GM19397 (cell line): ENCODE results near the gene KRTAP13-4.

Experiments
- ATAC-seq: cut with Tn5 transposase; IDR thresholded peaks from one replicate; pipeline ENCODE4 v1.9.1; 2021; ENCODE audit warnings: mild to moderate bottlenecking, moderate library complexity; ENCODE audit not compliant: unreplicated experiment

The KRTAP13-4 gene, protein sequence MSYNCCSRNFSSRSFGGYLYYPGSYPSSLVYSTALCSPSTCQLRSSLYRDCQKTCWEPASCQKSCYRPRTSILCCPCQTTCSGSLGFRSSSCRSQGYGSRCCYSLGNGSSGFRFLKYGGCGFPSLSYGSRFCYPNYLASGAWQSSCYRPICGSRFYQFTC

DNA sequence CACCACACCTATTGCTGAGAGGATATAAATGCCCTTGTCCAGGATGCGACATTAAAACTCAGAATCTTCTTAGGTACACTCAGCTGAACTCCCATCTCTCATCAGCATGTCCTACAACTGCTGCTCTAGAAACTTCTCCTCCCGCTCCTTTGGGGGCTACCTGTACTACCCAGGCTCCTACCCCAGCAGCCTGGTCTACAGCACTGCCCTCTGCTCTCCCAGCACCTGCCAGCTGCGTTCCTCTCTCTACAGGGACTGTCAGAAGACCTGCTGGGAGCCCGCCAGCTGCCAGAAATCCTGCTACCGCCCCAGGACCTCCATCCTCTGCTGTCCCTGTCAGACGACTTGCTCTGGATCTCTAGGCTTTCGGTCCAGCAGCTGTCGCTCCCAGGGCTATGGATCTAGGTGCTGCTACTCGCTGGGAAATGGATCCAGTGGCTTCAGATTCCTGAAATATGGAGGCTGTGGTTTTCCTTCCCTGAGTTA lies at the start of gene KRTAP13-4:
Gene KRTAP13-4, plus strand, starts transcription at position 51 of the 486 bp plus-strand sequence. Its CDS starts 56 bp downstream, at position 107.
- ATAC-seq = no peak

DNA sequence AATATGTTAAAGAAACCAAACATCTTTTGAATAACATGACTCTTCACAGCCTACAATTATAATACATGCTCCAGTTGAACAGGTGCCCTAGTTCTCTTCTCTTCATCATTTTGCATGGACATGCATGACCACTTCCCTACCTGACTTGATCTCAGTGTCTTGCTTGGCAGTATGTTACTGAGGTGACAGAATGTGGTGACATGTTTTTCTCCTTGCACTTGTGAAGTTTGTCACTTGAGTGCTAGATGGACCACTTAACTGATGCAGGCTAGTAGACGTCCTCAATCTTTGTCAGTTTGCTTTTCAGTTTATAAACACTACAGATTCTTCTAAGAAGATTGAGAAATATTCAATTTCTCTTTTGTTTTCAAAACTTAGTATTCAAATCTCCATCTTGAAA lies 47.8 kb upstream of the KRTAP13-4 start:
- no peak for ATAC-seq

DNA sequence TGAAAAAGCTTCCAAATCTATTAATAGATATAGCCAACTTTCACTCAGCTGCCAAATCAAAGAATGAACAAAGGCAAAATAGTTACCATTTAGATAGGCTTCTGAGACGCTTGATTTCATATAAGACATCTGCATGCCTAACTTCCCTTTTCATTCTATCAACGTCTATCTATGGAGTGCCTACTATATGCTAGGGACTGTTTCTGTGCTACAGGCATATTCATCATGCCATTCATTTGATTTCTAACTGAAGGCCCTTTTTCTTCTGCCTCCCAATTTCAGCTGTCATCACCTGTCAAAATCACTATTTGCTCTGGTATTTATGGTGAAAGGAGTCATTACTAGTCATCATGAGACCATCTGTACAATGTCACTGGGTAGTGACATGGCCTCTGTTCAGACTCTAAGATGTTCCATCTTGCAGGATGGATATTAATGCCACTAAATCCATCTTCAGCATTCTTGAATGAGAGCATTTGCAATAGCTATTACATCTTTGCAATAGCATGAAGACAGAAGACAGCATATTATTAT lies 38.5 kb upstream of the KRTAP13-4 start:
- ATAC-seq = no peak

DNA sequence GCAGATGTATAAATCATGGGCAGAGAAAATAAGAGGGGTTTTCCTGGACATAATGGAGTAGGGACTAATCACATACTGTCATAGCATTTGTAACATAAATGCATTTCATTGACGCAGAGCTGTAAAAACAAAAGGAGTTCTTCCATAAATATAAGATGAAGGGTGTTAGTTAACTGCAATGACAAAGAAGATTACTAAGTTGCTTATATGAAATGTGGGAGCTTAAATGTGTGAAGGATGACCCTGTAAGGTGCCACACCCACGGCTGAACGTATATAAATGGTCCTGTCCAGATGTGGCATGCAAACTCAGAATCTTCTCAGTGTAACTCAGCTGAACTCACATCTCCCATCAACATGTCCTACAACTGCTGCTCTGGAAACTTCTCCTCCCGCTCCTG lies 34.3 kb upstream of the KRTAP13-4 start, which contains the start of gene KRTAP13-1:
Gene KRTAP13-1, plus strand, starts transcription at position 301 of the 400 bp plus-strand sequence. Its CDS starts 56 bp downstream, at position 357.
- ATAC-seq = no peak

DNA sequence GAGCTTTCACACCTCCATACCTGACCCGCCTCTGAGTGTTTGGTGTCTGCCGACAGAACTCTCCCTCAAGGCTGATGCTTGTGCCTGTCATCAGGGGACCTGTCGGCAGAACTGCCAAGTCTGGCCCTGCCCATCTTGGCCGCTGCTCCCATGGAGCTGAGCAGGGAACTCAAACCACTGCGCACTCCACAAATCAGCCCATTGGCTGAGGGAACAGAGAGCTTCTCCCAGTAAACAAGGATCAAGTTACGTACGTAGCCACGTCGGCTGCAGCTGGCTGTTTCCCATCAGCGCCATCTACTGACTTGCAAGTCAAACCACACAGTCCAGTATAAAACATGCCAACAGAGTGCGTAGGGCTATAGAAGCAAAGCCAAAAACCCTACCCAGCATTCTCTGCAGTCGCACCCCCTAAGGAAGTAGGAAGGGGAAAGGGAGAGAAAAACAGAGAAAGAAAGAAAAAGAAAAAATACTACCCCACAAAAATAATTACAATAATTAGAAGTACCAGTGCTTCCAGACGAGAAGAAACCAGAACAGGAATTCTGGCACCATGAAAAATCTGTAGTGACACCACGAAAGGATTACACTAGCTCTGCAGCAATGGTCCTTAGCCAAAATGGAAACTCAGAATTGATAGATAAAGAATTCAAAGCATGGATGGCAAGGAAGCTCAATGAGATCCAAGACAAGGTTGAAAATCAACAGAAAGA lies 21.1 kb upstream of the KRTAP13-4 start:
- ATAC-seq = no peak

DNA sequence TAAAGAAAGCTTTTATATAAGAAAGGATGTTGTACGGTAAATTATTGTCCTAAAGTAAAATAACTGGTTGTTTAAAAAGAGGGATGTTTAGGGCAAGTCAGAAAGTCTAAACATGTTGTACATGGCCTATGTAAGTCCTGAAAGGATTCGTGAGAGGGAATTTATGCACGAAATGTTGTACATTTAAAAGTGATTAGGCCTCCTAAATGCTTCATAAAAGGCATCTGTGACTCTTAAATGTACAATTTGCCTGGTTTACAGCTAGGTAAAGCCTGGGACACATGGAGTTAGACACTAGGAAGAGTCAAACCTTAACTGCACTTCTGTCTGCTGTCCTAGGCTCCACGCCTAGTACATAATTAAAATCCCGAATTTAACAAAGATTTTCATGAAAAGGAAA lies 14.0 kb upstream of the KRTAP13-4 start:
- no peak for ATAC-seq

DNA sequence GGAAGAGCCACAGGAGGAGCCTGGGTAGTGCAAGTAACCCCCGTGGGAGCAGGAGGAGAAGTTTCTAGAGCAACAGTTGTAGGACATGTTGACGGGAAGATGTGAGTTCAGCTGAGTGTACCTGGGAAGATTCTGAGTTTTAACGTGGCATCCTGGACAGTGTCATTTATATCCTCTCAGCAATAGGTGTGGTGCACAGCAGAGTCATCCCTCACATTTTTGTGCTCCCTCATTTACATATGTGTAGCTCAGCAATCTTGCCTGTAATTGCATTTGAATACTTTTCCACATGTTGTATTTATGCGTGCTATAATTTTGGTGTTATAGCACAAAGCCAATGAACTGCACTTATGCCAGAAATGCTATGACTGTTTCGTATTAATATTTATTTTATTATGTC lies 4.2 kb upstream of the KRTAP13-4 start, which contains the start of gene KRTAP13-3:
Gene KRTAP13-3, minus strand, starts transcription at position 101 of the 400 bp plus-strand sequence. Its CDS starts 14 bp downstream, at position 87.
- ATAC-seq = no peak

DNA sequence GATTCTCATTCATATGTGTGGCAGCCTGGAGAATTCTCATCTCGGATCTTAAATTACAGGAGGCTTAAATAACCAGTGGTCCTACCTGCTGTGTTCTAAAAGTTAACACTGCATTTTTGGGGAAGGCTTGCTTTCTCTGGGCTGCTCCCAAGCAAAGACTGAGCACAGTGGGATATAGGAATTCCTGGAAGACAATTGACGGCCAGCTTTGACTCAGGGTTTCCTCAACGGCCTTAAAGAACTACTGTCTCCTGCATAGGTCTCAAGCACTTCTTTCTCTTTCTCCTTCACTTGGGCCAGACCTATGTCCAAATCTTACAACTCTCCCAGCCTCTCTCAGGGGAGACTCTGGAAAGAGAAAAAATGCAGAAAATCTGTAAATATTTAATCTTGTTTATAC lies 3.3 kb upstream of the KRTAP13-4 start:
- no peak for ATAC-seq

DNA sequence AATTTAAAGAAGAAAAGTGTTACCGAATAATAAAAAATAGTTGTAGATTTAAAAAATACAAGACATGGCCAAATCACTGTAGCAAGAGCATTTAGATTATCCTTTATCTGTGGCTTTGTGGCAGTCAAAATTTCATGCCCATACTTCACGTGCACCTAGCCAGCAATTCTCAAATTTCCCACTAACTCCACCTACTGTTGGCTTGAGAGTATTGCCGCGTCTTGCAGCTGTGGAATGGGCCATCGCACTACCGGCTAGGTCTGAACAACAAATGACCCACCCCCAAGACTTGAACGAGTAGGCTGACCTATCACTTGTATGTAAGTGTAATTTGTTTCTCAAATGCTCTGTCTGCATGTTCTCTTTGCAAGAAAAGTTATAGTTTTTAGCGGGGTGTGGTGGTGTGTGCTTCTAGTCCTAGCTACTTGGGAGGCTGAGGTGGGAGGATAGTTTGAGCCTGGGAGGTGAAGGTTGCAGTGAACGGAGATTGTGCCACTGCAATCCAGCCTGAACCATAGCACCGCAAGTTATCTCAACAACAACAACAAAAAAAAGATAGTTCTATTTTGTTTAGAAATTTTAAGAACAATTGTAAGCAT lies 4.1 kb downstream of the KRTAP13-4 start:
- no peak for ATAC-seq

DNA sequence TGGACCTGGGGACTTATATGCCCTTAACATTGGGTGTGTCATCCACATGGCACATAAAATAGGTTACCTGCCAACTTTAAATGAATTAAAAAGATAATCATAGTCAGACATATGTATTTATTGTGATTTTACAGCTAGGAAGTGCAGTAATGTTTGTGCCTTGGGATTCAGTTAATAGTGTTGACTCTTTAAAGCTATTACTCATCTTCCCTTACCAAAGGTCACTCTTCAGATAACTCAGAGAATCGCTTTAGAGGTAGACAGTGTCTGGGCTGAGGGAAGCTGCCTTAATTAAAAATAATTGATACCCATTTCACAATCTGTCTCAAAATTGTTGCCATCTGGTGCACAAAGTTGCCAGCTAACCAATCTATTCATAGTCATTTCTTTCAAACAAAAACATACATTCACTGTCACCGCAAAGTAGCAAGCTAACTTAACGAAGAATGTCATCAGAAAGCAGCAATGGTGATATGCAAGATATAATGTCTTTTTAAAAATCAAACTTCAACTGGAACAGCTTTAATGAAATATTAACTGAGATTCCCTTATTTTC lies 7.1 kb downstream of the KRTAP13-4 start:
- no peak for ATAC-seq

DNA sequence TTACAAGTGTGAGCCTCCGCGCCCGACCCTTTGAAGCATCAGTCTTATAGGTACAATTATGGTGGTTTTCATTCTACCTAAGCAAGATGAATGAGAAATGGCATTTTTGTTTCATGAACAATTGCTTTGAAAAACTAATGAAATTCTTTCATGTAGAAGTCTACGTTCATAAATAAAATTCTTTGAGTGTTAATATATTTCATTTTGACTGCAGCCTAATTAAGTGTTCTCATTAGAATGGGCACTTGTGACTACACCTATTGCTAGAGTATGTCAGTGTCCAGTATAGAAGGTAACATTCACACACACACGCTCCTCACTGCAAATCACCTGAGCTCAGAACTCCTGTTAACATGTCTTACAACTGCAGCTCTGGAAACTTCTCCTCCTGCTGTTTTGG lies 10.0 kb downstream of the KRTAP13-4 start, which contains the start of gene KRTAP15-1:
Gene KRTAP15-1, plus strand, starts transcription at position 301 of the 400 bp plus-strand sequence. Its CDS starts 53 bp downstream, at position 354.
- ATAC-seq = no peak

DNA sequence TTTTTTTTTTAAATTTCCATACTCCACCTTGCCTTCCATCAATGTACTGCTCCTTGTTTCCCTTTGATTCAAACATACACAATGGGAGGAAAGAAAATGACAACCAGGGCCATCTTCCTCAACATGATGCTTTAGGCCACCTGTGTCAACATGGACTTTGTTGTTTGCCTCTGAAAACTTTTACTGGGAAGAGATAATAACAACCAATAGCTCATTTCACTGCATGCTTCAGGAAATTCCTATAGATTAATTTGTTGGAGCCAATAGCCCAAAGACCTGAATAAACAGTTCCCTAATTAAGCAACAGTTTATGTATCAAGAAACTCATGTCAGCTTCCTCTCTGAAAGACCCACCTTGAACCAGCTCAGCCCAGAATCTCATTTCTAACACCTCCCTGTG lies 13.2 kb downstream of the KRTAP13-4 start:
- ATAC-seq = no peak

DNA sequence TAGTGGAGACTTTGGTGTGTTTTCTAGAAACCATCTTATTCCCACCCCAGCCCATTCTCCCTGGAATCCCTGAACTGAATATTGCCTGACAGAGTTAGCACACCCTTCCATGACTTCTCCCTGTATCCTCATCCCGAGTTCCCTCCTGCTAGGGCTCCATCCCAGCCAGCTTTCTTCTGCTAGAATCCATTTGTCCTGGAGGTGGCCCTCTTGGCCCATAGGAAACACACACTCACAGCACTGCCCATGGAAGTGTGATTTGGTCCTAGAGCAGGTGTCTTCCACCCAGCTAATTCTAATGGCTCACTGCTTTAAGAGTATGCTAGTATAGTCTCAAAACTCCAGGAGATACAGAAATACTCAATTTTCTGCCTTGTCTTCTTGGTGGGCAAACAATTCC lies 14.2 kb downstream of the KRTAP13-4 start:
- ATAC-seq = no peak

DNA sequence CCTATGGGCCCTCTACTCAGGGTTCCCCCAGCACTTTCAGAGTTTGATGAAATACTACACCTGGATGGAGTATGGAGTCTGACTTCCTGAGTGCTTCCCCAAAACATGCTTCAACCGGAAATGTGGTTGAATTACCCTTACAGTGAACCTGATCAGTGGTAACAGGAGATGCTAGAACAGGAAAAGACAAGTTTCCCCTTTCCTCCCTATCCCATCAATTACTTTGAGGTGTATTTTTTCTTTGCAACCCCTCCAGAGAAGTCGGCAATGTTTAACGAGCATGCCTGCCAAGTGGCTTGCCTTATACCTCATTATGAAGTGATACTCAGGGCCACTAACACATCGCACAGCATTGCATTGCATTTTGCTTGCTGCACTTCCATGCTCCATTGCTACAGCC lies 17.0 kb downstream of the KRTAP13-4 start:
- no peak for ATAC-seq

DNA sequence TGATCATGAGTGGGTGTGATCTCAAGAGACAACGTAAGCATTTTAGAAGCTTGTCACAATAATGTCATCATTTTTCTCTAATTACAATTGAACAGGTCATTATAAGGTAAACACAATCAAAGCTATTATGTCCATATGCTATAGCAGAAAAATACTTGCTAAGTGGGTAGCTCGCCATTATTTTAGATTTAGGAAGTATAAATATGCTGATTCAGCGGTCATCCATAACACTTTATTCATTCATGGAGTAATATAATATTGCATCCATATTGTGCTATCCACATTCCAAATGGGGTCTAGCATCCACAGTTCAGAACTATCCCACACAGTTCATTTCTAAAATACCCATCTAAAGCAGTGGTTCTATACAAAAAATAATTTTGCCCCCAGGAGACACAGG lies 18.5 kb downstream of the KRTAP13-4 start:
- ATAC-seq = no peak

DNA sequence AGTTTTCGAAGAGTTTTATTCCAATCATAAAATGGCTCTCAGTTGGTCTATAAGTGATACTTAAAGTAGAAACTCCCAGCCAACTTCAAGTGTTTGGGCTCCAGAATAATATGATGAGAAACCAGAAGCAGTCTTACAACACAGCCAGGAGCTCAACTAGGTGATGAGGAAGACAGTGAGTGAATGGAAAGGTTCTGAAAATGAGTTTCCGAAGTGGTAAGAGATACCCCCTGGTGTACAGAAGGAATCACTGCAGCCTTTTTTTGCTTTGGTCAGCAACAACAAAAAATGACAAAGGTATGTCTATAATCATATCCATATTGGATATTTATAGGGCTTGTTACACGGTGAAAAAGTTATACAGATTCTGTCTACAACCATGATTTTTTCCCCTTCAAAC lies 33.7 kb downstream of the KRTAP13-4 start:
- no peak for ATAC-seq

DNA sequence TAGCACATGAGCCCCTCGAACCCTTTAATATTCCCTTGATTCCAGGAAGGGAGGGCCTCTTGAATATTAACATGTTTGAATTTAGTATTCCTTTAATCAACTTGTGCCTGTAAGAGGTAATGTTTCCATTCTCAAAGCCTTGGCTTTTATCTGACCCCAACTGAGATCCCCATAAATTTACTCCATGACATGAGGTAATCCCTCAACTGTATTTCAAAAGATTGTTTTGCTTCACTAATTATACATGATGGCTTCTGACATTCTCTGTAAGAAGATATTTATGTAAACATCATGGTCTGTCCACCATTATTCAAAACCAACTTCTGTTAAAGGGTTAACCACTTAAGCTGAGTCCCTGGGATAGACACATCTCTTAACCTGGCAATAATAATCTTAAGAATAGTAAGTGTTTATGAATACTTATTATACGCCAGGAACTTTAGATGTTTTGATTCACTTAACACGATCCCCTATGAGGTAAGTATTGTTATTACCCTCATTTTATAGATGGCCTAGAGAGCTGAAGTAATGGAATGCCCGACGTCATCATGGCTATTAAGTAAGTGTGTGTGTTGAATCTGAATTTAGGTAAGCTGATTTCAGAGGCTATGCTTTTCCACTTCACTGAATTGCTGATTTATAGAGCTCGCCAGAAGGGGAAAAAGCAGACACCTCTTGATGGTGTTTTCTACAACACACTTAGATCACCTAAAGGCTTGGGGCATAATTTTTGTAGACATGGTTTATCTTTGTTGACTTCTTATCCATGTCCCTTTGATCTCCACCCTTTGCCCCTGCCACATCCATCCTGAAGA lies 39.1 kb downstream of the KRTAP13-4 start:
- no peak for ATAC-seq

DNA sequence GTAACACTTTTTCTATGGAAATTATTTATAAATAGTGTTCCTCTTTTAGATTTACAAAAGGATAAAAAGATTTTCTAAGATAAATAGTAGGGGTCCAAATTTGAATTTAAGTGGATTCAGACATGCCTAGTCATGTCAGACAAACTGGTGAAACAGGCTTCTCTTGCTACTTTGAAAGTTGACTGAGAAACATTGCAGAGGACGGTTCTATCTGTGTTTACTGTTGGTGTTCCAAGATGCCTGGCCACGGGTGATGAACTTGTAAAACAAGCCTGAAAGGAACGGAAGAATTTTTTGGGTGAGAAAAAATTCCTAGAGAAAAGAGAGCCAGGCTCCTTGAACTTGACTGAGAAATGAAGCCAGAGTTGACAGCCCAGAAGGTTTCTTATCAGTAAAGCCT lies 48.0 kb downstream of the KRTAP13-4 start:
- ATAC-seq = no peak

DNA sequence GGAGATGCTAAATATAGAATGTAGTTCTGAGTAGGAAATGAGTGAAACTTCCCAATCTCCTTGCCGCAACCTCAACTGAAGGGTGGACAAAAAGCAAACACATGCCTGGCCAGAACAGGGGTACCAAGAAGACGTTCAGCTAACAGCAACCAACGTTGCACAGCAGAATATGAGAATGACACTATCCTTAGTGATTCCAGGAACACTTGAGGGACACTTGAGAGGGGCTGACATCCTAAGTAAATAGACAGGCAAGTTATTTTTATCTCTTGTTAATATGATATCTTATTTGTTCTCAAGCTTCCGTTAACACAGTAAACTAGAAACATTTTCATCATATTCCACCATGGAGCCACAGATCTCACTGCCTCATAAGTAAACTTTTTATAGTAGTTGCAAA lies 49.2 kb downstream of the KRTAP13-4 start:
- ATAC-seq = no peak

DNA sequence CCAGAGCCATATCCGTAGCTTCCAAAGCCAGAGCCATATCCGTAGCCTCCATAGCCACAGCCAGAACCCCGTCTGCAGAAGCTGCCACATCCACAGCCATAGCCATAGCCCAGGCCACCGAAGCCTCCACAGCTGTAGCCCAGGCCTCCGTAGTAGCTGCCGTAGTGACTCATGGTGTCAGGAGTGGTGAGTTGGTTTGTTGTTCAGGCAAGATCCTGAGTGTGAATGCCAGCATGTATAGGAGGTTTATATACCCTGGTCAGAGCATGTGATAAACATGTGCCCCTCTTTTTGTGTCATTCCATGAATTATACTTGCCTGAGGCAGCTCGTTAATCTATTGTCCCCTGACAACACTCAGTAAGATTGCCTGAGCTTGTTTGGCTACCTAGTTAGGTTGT lies 50.1 kb downstream of the KRTAP13-4 start, which contains the start of gene KRTAP19-1:
Gene KRTAP19-1, minus strand, starts transcription at position 223 of the 400 bp plus-strand sequence. Its CDS starts 50 bp downstream, at position 173.
- ATAC-seq = no peak
